ENCODE measurements around the gene SLC44A4.
"Not testable (repeated sequence)": the region's sequence is repeated elsewhere in the genome, so short reads cannot be mapped to it uniquely, and the experiment has no call there.

The SLC44A4 gene

GRCh38 chr6:31878222-31878621 is 575 bp downstream of the SLC44A4 start:
- no peak for DNase-seq

DNA sequence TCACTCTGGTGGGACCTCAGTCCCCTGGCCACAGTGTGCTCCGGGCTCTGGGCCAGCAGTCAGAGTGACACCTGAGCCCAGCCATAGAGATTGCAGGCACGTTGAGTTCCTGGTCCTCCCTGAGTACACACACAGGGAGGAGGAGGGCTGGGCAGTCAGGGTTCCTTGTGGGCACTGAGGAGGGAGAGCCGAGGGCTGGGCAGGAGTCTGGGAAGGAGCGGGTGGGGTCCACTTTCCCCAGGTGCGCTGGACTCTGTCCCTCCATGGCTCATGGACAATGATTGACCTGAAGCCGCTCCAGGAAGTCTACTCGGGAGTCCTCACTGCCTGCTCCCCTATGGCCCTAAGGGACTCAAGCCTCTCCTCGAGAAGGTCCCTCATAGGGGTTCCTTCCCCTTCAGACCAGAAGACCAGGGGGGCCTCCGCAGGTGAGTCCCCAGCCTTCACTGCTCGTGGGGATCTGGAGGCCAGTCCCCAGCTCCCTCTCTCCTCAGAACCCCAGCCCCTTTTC is 1.1 kb downstream of the SLC44A4 start:
- DNase-seq = no peak

DNA sequence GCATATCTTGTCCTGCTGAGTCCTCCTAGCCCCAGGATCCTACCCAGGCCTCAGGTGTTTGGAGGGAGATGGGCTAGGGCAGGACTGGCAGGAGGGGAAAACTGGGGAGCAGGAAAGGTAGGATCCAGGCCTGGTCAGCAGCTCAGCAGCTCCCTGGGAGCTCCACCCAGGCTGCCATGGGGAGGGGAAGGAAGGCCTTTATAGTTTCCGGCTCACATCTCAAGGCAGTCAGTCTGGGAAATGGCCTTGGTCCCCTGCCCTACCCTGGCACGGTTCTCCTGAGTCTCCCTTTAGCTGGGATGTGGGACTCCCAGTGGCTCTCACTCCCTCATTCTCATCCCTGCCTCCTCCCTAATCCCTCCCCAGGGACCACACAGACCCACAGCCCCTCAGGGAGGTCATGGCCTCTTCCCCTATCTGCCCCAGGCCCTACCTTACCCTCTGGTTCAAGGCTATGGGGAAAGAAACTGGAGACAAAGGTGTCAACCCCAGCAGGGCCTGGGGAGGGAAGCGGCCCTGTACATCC is 1.6 kb downstream of the SLC44A4 start:
- DNase-seq = no peak

DNA sequence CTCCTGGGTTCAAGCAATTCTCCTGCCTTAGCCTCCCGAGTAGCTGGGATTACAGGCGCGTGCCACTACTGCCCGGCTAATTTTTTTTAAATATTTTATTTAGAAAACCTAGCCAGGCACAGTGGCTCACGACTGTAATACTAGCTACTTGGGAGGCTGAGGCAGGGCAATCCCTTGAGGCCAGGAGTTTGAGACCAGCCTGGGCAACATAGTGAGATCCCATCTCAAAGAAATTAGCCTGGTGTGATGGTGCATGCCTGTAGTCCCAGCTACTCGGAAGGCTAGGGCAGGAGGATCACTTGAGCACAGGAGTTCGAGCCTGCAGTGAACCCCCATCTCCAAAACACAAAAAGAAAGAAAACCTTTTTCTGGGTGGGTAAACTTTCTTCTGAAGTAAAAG is 2.4 kb downstream of the SLC44A4 start:
- DNase-seq = no peak

DNA sequence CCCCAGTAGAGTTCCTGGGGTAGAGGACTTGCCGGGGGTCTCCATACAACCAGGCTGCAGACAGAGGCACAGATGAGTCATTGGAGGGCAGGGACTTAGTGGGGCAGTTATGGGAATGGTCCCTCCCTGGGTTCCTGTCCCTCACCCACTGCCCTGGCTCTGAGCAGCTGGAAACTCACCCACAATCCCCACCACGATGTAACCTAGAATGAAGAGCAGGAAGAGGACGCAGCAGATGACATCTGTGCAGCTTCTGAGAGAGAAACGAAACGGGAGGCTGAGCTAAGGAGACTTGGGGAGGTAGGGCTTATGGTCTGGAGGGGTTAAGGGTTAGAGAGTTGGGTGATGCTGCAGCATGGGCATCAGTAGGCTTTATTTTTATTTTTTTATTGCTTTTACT is 2.9 kb downstream of the SLC44A4 start:
- no peak for DNase-seq

DNA sequence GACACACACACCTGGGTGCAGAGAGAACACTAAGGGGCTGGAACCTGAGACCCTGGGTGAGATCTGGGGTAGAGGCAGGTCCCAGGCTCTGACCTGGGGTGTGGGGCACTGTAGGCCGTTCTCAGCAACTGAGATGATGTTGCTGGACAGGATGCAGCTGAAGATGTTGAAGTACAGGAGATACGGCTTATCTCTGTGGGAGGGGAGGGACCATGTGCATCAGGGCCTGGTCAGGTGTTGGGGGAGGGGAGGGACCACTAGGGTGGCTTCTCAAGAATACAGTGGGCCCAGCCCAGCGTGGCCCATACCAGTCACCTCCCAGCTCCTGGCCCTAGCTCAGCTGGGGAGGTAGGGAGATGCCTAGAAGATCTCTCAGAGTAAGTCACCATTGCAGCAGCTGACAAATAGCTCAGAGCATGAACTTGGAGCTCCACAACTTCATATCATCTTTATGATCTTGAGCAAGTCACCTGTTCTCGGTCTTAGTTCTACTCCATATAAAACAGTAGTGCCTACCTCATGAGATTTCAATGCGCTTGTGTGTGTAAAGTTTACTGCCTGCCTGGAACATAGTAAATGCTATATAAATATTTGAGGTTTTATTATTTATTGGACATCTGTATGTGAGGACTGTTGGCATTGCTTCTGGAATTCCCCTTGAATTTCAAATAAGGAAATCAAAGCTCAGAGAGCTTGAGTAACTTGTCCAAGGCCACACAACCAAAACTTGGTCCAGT is 3.8 kb downstream of the SLC44A4 start:
- DNase-seq = no peak

GRCh38 chr6:31874084-31874670 is 4.6 kb downstream of the SLC44A4 start:
- no peak for DNase-seq

DNA sequence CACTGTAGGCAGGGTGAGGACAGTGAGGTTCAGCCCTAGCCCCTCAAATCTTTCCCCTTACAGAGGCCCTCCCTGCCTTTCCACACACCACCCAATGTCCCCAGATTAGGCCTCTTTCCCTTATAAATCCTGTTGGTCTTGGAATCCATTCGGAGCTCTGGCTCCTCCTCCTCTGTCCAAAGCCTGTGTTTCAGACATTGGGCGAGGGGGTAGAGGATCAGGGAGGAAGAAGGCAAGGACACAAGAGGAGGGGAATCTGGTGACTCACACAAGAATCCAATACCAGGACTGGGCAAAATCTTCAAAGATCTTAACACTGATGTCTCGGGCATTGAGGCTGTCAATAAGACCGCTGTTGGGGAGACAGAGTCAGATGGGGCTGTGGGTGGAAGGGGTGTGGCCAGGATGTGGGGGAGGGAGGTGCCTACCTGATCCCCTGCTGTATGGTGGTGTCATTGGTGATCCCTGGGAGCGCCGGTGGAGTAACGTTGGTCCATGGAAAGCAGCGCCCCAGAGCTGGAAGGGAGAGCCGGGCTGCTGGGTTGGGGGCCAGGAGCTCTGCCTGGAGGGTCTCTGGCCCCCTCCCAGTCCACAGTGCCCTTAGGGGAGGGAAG is 7.6 kb downstream of the SLC44A4 start:
- DNase-seq = no peak

DNA sequence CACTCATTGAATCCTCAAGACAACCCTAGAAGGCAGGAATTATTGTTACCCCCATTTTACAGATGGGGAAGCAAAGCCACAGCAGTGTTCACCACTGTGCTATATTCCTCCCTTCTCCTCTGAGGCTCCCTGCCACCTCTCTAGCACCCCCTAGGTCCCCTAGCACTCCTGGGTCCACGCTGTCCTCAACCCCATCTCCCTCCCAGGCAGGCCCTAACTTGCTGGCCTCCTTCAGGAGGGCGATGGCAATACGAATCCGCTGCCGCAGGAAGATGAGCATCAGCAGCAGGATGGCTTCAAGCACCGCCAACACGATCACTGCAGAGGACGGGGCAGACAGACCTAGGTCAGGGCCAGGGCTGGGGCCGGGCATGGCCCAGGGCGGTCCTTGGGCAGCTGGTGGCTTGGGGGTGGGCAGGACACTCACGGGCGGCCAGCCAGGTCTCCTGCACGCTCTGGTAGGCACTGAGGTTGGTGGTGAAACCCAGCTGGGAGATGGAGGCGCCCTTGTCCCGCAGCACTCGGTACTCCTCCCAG is 8.3 kb downstream of the SLC44A4 start:
- no peak for DNase-seq

- no peak for DNase-seq
Measured at GRCh38 chr6:31869343-31869742, 9.5 kb downstream of the SLC44A4 start.

- DNase-seq = not testable (repeated sequence)
Measured at GRCh38 chr6:31868658-31868971, 10.2 kb downstream of the SLC44A4 start.

DNA sequence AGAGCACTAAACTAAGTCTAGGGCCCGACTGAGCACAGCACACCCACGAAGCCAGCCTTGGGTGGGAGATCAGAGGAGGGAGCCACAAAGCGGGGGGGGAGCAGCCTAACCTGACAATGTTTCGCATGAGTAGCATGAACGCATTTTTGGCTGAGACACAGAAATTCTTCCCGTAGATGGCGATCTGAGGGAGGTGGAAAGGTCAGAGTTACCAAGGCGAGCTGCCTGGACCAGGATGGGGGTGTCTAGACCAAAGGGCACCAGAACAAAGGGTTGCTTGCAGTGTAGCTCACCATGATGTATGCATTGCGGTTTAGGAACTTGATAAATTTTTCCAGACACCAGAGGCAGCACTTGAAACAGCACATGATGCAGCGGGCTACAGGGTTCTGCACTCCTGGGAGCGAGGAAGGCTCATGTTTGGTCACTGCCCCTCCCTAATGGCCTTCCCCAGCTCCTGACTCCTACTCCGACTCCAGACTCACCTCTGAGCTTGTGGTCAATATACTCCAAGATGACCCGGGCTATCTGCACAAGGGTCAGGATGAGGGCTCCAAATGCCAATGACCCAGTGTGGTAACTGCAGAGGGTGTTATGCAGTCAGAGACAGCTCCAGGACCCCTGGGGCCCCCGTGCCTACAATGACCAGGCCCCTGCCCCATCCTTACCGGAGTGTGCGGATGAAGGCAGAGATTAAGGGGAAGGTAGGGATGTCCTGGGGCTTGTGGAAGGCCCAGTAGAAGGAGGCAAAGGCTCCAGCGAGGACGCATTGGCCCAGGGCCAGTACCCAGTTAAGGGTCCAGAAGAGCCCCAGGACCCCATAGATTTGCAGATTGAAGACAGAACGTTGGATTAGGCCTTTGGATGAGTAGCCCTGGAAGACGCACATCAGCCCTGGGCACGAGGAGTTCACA is 13.3 kb downstream of the SLC44A4 start:
- no peak for DNase-seq

DNA sequence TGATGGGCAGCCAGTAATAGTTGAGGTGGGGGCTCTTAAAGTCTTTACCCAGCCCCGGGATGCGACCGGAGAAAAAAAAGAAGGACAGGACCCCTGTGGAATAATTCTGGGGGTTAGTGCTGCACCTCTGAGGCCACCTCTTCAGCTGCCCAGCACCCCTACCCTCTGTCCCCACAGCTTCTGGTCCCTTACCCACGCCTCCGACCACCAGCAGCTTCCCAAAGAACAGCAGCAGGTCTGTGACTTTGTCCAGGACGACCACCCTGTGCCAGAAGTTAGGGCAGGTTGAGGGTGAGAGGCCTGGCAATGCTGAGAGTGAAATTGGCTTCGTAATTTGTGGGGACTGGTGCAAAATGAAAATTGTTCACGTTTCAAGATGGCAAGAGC is 14.0 kb downstream of the SLC44A4 start:
- DNase-seq = no peak

DNA sequence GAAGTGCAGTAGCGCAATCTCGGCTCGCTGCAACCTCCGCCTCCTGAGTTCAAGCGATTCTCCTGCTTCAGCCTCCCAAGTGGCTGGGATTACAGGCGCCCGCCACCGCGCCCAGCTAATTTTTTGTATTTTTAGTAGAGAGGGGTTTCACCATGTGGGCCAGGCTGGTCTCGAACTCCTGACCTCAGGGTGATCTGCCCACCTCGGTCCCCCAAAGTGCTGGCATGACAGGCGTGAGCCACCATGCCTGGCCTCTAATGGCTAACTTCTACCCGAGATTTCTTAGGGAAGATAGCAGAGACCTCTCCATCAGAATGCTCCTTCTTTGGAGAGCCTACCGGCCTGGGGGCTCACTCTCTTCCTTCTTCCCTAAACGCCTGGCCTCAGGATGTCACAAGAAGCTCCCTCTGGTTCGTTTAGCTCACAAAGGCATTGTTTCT is 14.7 kb downstream of the SLC44A4 start:
- not testable (repeated sequence) for DNase-seq

DNA sequence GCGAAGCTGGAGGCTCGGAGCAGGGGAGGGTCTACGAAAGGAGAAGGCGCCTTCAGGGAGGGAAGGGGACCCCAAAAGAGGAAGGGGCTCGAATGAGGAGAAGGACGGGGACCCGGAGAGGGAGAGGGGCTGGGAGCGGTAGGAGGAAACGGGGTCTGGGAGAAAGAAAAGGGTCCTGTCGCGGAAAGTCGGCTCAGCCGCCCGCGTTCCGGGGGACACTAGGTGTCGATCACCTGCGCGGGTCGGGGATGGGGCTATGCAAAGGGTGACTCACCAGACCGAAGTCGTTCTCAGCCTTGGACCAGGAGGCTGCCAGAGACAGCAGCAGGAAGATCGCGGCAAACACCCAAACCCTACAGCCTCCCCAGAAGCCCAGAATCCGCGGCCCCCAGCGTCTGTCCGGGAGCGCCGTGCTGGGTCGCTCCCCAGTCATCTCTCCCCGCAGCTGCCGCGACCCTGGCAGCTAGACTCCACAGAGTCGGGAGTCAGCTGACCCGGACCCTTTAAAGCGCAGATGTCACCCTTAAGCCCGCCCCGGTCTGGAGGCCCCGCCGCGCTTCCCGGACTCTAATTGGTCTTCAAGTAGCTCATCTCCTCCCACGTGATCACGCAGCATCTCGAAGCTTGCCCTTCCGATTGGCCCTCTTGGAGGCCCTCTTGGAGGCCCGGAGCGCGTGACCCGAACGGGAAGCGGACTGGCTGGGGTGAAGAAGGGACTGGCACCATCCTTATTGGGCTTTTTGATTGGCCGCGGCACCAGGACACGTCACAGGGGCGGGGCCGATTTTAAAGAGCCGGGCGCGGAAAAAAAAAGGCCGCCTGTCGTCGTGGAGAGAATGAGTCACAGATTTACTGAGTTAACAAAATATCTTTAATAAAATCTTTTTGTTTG is 16.2 kb downstream of the SLC44A4 start, which contains the start of gene NEU1:
TSS of gene NEU1 (minus strand) at position 478 of the 892 bp plus-strand sequence. CDS start at position 433, 45 bp downstream.
- DNase-seq = peak; percentile 95

DNA sequence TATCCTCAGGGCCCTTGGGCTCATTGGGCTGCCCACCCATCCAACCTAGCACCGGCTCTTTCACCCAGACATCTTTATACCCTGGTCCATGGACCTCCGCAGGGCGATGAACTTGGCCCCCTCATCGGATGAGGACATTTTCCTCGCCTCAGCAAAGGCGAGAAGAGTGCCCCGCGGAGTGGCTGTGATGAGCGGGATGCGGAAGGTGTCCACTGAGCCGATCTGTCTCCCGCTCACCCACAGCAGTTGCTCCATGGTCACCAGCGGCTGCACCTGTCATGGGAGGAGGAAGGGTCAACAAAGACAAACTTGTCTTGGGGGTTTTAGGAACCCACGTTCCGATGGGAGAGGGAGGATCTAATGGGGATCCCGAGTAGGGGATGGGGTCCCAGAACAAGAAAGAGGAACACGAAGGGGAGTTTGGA is 16.9 kb downstream of the SLC44A4 start:
- DNase-seq = no peak

DNA sequence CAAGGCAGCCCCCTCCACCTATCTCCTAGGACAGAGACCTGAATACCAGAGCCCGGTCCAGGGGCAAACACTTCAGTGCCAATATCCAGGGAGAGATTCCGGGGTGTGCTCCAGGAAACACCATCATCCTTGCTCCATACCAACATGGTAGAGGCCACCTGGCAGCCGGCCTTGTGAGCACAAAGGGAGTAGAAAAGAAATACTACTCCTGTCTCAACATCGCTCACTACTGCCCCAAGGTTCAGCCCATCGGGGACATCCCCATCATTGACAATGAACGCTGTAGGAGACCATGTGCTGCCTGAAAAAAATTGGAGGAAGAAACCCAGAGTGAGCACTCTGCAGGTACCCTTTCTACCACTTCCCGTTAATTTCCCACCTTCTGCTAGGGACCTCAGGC is 17.6 kb downstream of the SLC44A4 start:
- DNase-seq = no peak

- no peak for DNase-seq
Measured at GRCh38 chr6:31860349-31860748, 18.4 kb downstream of the SLC44A4 start.

GRCh38 chr6:31859923-31860322 is 18.9 kb downstream of the SLC44A4 start:
- DNase-seq = no peak

GRCh38 chr6:31858707-31859106 is 20.1 kb downstream of the SLC44A4 start:
- DNase-seq = no peak

- not testable (repeated sequence) for DNase-seq
Measured at GRCh38 chr6:31857774-31858173, 21.0 kb downstream of the SLC44A4 start.
